ENCODE data around the gene TUBB4A. TPM values are rescaled to one million over a fixed set of nuclear protein-coding genes. Genes with fewer than 3 reads are reported as not detected.

Gene TUBB4A
- total RNA-seq, 1 donor from 2014 or later = 3.3 TPM

DNA sequence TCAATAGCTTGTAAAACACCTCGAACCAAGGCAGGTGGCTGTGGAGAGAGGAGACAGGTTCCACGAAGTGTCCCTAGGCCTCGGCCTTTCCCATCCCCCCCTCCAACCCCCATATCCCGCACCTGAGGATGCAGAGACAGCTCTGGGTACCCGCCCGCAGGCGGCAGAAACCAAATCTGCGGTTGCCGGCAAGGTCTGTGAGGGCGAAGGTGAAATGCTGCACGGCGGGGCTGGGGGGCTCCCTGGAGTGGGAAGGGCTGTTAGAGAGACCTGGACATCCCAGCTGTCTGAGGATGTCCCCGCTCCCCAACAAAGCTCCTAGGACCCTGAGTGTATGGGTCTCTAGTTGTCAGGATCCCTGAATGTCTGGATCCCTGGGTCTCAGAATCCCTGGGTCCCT, 23.3 kb downstream of the TUBB4A start:
- no peak overlapping the region for H3K27ac Mint-ChIP-seq
- no peaks in the 10 kb centered on the region for H3K9me3 Mint-ChIP-seq
- peaks cover 23% of the 10 kb centered on the region for H3K4me1 Mint-ChIP-seq
- no peak overlapping the region for H3K4me3 Mint-ChIP-seq
- no peak for DNase-seq
- no peaks in the 10 kb centered on the region for H3K27me3 Mint-ChIP-seq
- intact Hi-C loops (cut with micrococcal nuclease) = no loop called here
- peaks cover 19% of the 10 kb centered on the region for H3K36me3 Mint-ChIP-seq (ENCODE audit: low read depth)

DNA sequence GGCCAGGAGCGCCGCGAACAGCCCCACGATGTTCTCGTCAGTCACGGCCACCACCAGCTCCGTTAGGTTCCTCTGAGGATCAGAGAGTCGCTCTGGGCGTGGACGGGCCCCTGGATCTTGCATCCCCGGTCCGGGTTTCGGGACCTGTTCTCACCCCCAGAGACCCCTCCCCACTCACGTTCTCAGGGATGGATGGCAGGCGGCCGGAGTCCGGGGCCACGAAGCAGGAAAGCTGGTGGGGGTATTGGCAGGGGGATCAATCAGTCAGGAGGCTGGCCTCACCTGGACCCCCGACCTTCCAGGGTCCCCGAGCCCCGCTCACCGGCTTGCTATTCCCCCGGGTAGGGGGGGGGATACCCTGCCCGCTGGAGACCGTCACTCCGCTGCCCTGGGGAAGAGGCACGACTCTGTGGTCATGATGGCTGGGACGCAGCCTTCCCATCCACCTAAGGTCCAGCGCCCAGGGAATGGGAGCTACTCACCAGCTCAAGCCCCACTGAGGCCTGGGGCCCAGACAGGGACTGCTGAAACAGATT, 25.1 kb downstream of the TUBB4A start:
- Mint-ChIP-seq H3K27ac (no peak overlapping the region), H3K4me1 (peaks cover 16% of the 10 kb centered on the region), H3K4me3 (no peak overlapping the region), H3K36me3 (ENCODE audit: low read depth) (peaks cover 21% of the 10 kb centered on the region), H3K27me3 (no peaks in the 10 kb centered on the region), H3K9me3 (no peaks in the 10 kb centered on the region)
- intact Hi-C loops (cut with micrococcal nuclease) = no loop called here
- no peak for DNase-seq

DNA sequence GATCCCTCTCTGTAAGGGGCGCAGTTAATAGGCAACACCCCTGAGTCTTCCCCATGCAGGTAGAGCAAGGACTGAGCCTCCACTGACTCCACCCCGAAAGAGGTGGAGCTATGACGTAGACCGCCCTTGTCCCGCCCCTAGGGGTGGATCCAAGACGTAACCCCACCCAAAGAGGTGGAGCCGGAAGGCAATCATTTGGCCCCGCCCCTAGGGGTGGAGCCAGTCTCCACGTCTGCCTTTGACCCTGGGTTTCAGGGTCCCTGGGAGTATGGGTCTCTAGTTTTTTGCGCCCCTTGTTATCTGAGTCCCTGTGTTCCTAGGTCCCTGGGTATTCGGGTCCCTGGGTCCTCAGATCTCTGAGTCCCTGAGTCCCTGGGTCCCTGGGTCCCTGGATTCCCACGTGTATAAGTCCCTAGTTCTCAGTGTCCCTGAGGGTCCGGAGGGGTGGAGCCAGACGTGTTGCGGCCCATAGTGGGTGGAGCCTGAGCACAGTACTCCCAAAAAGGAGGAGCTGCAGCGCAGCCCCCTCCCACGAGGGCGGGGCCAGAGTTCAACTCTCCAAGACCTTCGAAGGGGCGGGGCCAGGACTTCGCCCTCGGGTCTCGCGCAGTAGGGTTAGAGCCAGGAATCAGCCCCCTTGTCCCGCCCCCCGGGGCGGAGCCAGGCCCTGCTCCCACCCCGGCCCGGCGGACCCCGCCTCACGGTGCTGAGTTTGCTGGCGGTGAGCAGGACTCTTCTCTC, 25.8 kb downstream of the TUBB4A start:
- Mint-ChIP-seq H3K4me1 (peaks cover 13% of the 10 kb centered on the region), H3K36me3 (ENCODE audit: low read depth) (peaks cover 23% of the 10 kb centered on the region), H3K27ac (no peak overlapping the region), H3K9me3 (no peaks in the 10 kb centered on the region), H3K27me3 (no peaks in the 10 kb centered on the region), H3K4me3 (no peak overlapping the region)
- DNase-seq = peak; percentile 91
- intact Hi-C loops (cut with micrococcal nuclease) = no loop called here

DNA sequence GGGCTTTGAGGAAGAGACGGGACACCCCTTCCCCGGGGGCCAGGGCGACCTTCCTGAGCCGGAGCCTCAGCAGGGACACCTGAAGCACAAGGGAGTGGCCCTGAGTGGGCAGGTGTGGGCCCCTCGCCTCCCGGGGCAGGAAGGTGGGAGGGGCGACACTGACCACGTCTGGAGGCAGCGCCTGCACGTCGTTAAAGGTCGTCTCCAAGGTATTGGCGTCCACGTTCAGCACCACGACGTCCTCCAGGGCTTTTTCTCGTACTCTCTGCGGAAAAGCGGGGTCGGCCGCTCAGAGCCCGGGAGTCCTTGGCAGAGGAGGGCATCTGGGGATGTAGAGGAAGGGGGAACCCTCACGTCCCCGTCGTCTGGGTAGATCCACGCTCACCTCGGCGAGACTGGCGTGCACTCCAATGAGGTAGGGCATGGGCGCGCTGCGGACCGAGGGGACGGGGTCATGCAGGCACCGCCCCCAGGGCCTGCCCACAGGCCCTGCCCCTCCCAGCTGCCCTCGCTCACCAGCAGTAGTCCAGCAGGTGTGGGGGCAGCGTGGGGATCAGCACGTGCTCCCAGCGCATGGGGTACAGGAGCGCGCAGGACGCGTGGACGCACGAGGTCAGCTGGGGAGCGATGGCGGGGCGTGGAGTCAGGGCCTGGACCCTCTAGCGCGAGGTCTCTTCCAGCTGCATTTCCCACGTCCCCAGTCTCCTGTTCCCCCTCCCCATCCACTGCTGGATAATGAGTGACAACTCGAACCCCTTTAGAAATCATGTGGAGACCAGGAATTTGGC, 26.6 kb downstream of the TUBB4A start:
- intact Hi-C loops (cut with micrococcal nuclease) = no loop called here
- peaks cover 28% of the 10 kb centered on the region for H3K36me3 Mint-ChIP-seq (ENCODE audit: low read depth)
- H3K4me1 Mint-ChIP-seq = peaks cover 8% of the 10 kb centered on the region
- H3K27me3 Mint-ChIP-seq = no peaks in the 10 kb centered on the region
- H3K4me3 Mint-ChIP-seq = no peak overlapping the region
- H3K9me3 Mint-ChIP-seq = no peaks in the 10 kb centered on the region
- no peak for DNase-seq
- H3K27ac Mint-ChIP-seq = no peak overlapping the region

DNA sequence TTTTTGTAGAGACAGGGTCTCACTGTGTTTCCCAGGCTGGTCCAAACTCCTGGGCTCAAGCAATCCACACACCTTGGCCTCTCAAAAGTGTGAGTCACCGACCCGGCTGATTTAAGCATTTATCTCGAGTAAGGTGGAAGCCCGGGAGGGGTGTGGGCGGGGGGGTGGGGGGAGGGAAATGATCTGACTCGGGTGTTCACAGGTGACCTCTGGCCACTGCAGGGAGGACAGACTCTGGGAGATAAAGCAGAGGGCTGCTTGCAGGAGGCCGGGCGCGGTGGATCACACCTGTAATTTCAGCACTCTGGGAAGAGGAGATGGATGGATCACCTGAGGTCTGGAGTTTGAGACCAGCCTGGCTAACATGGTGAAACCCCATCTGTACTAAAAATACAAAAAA, 28.5 kb downstream of the TUBB4A start:
- no peak overlapping the region for H3K4me3 Mint-ChIP-seq
- DNase-seq = no peak
- no peak overlapping the region for H3K27ac Mint-ChIP-seq
- no peaks in the 10 kb centered on the region for H3K4me1 Mint-ChIP-seq
- intact Hi-C loops (cut with micrococcal nuclease) = no loop called here
- no peaks in the 10 kb centered on the region for H3K9me3 Mint-ChIP-seq
- H3K27me3 Mint-ChIP-seq = no peaks in the 10 kb centered on the region
- peaks cover 37% of the 10 kb centered on the region for H3K36me3 Mint-ChIP-seq (ENCODE audit: low read depth)

DNA sequence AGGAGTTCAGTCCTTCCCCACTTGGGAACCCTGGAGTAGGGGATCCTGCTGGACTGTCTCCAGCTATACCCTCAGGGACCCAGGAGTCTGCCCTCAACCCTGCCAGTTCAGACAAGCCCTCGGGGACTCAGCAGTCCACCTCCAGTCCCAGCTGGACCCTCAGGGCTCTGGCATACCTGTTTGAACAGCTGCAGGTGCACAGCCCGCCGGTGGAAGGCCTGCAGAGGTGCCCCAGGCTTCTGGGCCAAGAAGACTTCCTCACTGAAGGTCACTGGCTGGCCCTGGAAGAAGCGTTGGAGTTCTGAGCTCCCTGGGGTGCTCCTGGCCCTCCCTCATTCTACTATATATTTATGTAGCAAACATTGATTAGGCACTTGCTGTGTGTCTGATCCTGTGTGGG, 29.4 kb downstream of the TUBB4A start:
- peaks cover 41% of the 10 kb centered on the region for H3K36me3 Mint-ChIP-seq (ENCODE audit: low read depth)
- no peaks in the 10 kb centered on the region for H3K4me1 Mint-ChIP-seq
- H3K9me3 Mint-ChIP-seq = no peaks in the 10 kb centered on the region
- no peak overlapping the region for H3K27ac Mint-ChIP-seq
- H3K27me3 Mint-ChIP-seq = no peaks in the 10 kb centered on the region
- intact Hi-C loops (cut with micrococcal nuclease) = no loop called here
- no peak overlapping the region for H3K4me3 Mint-ChIP-seq
- DNase-seq = no peak

DNA sequence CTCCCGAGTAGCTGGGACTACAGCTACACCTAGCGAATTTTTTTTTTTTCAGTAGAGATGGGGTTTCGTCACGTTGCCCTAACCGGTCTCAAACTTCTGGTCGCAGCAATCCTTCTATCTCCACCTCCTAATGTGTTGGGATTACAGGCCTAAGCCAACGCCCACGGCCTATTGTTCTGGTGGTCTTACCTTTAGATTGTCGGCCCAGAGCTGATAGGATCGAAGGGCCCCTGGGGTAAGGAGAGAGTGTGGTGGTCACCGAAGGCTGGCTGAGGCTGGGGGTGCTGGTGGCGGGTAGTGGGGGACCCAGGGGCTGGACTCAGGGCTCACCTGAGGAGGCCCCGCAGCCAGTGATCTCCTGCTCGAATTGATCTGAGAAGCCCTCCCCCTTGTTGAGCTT, 31.0 kb downstream of the TUBB4A start:
- H3K27ac Mint-ChIP-seq = no peak overlapping the region
- peaks cover 41% of the 10 kb centered on the region for H3K36me3 Mint-ChIP-seq (ENCODE audit: low read depth)
- intact Hi-C loops (cut with micrococcal nuclease) = no loop called here
- no peaks in the 10 kb centered on the region for H3K4me1 Mint-ChIP-seq
- no peaks in the 10 kb centered on the region for H3K27me3 Mint-ChIP-seq
- H3K4me3 Mint-ChIP-seq = no peak overlapping the region
- DNase-seq = no peak
- no peaks in the 10 kb centered on the region for H3K9me3 Mint-ChIP-seq

DNA sequence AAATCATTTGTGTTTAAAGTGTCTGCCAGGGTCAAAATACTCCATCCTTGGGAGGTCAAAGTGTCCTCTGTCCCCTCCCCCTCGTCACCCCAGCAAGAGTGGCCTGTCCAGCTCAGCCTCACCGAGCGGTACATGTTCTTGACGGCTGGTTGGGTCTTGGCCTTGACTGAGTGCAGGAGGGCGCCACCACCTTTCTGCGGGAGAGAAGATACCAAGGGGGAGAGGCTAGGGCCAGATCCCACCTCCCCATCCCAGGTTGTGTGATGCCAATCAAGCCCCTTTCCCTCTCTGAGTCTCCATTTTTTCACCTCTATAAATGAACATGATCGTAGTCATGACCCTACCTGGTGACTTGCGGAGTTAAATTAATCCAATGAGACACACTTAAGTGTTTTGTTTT, 31.9 kb downstream of the TUBB4A start:
- Mint-ChIP-seq H3K27me3 (no peaks in the 10 kb centered on the region), H3K9me3 (no peaks in the 10 kb centered on the region), H3K36me3 (ENCODE audit: low read depth) (peaks cover 39% of the 10 kb centered on the region), H3K4me1 (no peaks in the 10 kb centered on the region), H3K4me3 (no peak overlapping the region), H3K27ac (no peak overlapping the region)
- intact Hi-C loops (cut with micrococcal nuclease) = no loop called here
- DNase-seq = no peak

DNA sequence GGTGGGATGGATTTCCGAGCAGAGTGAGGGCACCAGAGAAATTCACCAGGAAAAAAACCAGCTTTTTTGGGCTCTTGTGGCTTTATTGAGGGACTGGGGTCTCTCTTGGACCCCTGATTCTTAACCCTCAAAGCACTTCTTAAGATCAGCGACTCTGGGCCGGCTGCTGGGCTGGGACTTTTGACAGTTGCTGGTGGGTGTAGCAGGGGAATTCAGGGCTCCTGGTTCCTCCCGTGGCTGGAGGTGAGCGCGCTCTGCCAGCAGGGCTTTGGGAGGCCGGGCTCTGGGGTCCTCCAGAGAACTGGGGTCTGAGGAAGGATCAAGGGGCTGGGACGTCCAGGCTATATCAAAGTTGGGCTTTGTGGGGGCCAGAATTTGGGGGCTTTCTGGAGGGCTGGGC, 34.7 kb downstream of the TUBB4A start:
- Mint-ChIP-seq H3K4me1 (peaks cover 3% of the 10 kb centered on the region), H3K4me3 (no peak overlapping the region), H3K9me3 (no peaks in the 10 kb centered on the region), H3K27me3 (no peaks in the 10 kb centered on the region), H3K36me3 (ENCODE audit: low read depth) (peaks cover 28% of the 10 kb centered on the region), H3K27ac (no peak overlapping the region)
- DNase-seq = no peak
- intact Hi-C loops (cut with micrococcal nuclease) = no loop called here

DNA sequence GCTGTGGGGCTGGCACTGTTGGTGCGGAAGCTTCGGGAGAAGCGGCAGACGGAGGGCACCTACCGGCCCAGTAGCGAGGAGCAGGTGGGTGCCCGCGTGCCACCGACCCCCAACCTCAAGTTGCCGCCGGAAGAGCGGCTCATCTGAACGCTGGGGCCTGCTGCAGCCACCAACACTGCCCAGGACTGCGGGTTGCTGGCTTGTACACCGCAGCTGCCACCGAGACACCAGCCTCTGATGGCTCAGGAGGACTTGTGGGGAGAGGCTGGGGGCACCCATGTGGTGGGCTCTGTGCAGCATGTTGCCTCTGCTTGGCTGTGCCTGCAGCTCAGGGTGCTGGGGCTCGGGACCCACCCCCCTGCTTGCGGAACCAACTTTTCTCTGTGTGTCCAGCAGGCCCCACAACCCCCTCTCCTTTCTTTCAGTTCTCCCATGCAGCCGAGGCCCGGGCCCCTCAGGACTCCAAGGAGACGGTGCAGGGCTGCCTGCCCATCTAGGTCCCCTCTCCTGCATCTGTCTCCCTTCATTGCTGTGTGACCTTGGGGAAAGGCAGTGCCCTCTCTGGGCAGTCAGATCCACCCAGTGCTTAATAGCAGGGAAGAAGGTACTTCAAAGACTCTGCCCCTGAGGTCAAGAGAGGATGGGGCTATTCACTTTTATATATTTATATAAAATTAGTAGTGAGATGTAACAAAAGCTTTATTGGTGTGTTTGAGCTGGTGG, 35.4 kb downstream of the TUBB4A start:
- H3K27me3 Mint-ChIP-seq = no peaks in the 10 kb centered on the region
- H3K4me3 Mint-ChIP-seq = no peak overlapping the region
- intact Hi-C loops (cut with micrococcal nuclease) = no loop called here
- H3K4me1 Mint-ChIP-seq = peaks cover 3% of the 10 kb centered on the region
- H3K36me3 Mint-ChIP-seq (ENCODE audit: low read depth) = peaks cover 26% of the 10 kb centered on the region
- H3K27ac Mint-ChIP-seq = no peak overlapping the region
- no peaks in the 10 kb centered on the region for H3K9me3 Mint-ChIP-seq
- no peak for DNase-seq

DNA sequence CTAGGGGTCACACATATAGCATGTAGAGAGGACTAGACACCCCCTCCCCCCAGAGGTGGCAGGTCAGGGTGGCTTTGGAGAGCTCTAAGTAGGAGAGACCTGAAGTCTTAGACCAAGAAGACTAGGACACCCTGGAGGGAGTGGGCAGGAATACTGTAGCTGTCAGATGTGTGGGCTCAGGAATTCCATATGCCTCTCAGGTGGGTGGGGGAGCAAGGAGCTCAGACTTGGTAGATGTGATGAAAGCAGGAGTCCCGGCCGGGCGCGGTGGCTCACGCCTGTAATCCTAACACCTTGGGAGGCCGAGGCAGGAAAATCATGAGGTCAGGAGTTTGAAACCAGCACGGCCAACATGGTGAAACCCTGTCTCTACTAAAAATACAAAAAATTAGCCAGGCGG, 36.4 kb downstream of the TUBB4A start:
- no peak for DNase-seq
- H3K27me3 Mint-ChIP-seq = no peaks in the 10 kb centered on the region
- peaks cover 3% of the 10 kb centered on the region for H3K4me1 Mint-ChIP-seq
- no peak overlapping the region for H3K4me3 Mint-ChIP-seq
- intact Hi-C loops (cut with micrococcal nuclease) = no loop called here
- H3K36me3 Mint-ChIP-seq (ENCODE audit: low read depth) = peaks cover 21% of the 10 kb centered on the region
- no peak overlapping the region for H3K27ac Mint-ChIP-seq
- H3K9me3 Mint-ChIP-seq = no peaks in the 10 kb centered on the region

DNA sequence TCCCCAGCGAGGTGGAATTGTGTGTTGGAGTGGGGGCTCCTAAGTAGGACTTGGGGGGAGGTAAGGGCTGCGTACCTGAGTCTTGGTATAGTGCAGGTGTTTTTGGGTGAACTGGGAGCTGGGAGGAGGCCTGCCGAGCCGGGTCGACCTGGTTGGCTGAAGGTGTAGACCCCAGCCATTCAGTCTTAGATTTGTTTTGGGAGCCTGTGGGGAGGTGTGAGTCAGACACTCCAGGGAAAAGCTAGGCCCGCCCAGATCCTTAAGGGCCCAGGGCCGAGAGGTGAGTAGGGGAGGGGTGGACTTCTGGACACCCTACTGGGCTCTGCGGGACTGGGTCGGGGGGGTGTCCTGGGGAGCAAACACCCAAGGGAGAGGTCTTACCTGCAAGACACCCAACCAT, 37.1 kb downstream of the TUBB4A start:
- Mint-ChIP-seq H3K9me3 (no peaks in the 10 kb centered on the region), H3K4me3 (no peak overlapping the region), H3K36me3 (ENCODE audit: low read depth) (peaks cover 17% of the 10 kb centered on the region), H3K27ac (no peak overlapping the region), H3K27me3 (no peaks in the 10 kb centered on the region), H3K4me1 (peaks cover 5% of the 10 kb centered on the region)
- intact Hi-C loops (cut with micrococcal nuclease) = no loop called here
- no peak for DNase-seq

DNA sequence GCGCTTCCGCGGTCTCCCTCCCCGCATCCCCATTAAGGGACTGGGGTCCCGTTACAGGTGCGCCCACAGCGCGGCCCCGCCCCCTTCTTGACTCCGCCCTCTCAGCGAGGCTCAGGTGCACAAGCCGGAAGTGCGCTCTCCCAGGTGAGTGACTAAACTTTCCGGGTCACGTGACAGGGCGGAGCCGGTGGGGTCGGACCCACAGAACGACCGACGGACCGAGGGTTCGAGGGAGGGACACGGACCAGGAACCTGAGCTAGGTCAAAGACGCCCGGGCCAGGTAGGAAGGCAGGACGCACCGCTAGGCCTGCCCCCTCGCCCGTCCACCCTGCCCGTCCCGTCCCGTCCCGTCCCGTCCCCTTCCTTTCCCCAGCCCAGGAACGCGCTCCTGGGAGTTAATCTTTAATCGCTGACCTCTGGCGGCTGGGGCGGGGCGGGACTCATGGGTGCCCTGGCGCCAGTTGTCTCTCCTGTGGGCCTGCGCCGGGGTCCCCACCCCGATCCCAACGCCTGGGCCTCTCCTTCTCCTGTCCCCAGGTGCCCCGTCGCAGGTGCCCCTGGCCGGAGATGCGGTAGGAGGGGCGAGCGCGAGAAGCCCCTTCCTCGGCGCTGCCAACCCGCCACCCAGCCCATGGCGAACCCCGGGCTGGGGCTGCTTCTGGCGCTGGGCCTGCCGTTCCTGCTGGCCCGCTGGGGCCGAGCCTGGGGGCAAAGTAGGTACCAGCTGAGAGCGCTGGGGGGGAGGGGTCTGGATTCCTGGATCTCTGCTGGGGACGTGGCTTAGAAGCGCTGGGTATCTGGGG, 37.8 kb downstream of the TUBB4A start, which contains the start of gene CRB3:
Gene CRB3 (plus strand): TSS at position 202 of the 804 bp plus-strand sequence. CDS start 431 bp downstream, at position 633.
- intact Hi-C loops (cut with micrococcal nuclease) = no loop called here
- DNase-seq = peak; percentile 72
- H3K27ac Mint-ChIP-seq = no peak within 1 kb of the TSS
- H3K27me3 Mint-ChIP-seq = no peaks in the 10 kb centered on the region
- H3K4me1 Mint-ChIP-seq = peaks cover 6% of the 10 kb centered on the region
- no peaks in the 10 kb centered on the region for H3K9me3 Mint-ChIP-seq
- H3K4me3 Mint-ChIP-seq = peak within 1 kb of the TSS; percentile 12
- peaks cover 12% of the 10 kb centered on the region for H3K36me3 Mint-ChIP-seq (ENCODE audit: low read depth)

Measured in activated CD4-positive, alpha-beta T cell treated with anti-CD3 and anti-CD28 coated beads, Interleukin-2, amount 10 ng/mL, durations not matched to agents 24 days and 14 days (primary cell).